Body of pancreas (tissue), 4 donors: ENCODE results near the gene ATP1A1. TPM values are rescaled to one million over a fixed set of nuclear protein-coding genes. Genes with fewer than 3 reads are reported as not detected.

Source experiments
- ATAC-seq: fragments of 150-250 bp; one replicate; pipeline ENCODE4 v1.9.1; 2016
- DNase-seq, 4 donors: peaks; one replicate each; pipeline ENCODE4 v3.0.0-alpha.2; 2019
- H3K27ac ChIP-seq, 4 donors: fragments of 200-600 bp; sonication (generic); 1 replicate in 3 of 4; 2 replicates in 1 of 4; pipeline versions ENCODE4 v1.5.1 to v1.6.1; 2016 to 2019; ENCODE audit warnings: mild to moderate bottlenecking in 1 of 4, mixed read lengths in 1 of 4, moderate library complexity in 1 of 4
- H3K27me3 ChIP-seq, 2 donors: fragments of 200-600 bp; sonication (generic); one replicate each; pipeline ENCODE4 v1.6.0; 2016; ENCODE audit warnings: mild to moderate bottlenecking in 1 of 2
- H3K36me3 ChIP-seq, 2 donors: fragments of 200-600 bp; sonication (generic); replicated peaks in 1 of 2; 2 replicates each; pipeline ENCODE4 v1.5.1; 2016; ENCODE audit warnings: low read depth in 2 of 2; ENCODE audit not compliant: insufficient read depth in 1 of 2
- H3K4me1 ChIP-seq: fragments of 200-600 bp; sonication (generic); one replicate; pipeline ENCODE4 v1.6.0; 2016
- H3K4me3 ChIP-seq, 2 donors: fragments of 200-600 bp; sonication (generic); 1 replicate in 1 of 2; 2 replicates in 1 of 2; pipeline ENCODE4 v1.5.1; 2016 to 2019
- H3K9me3 ChIP-seq, 3 donors: fragments of 200-600 bp; sonication (generic); 1 replicate in 2 of 3; 2 replicates in 1 of 3; pipeline ENCODE4 v1.5.1; 2016
- POLR2A ChIP-seq, 3 donors: fragments of 450-650 bp; IDR thresholded peaks; one replicate each; pipeline ENCODE4 v1.6.1; 2016; ENCODE audit warnings: antibody characterized with exemption in 3 of 3, mild to moderate bottlenecking in 2 of 3
- WGBS, 2 donors: methylation state at CpG; one replicate each; pipeline ENCODE4 v1.1.5; 2017; 5-methylcytosine and 5-hydroxymethylcytosine counted together
- intact Hi-C: fragments of 100-400 bp; cut with DNase I; formaldehyde crosslinking; loops from one replicate; pipeline ENCODE4 v1.15.1; 2023
- total RNA-seq, 2 donors: library from RNA; depleted of rRNA; stranded (reverse); fragments of >200 nt; gene quantifications; one replicate each; pipeline ENCODE4 v1.1.0, GENCODE V29; 2016
- TF ChIP-seq, protein P1 (sequence below), 7 experiments: fragments of 450-650 bp in 4 of 7; fragments of 200-600 bp in 3 of 7; sonication (generic) in 3 of 7; IDR thresholded peaks; one replicate each; pipeline ENCODE4 v1.5.1; 2016 to 2019; ENCODE audit warnings: antibody characterized with exemption in 7 of 7

The ATP1A1 gene
- 100 to 1,000 TPM; 423 to 593 TPM for total RNA-seq

- TF ChIP-seq, protein P1, sequence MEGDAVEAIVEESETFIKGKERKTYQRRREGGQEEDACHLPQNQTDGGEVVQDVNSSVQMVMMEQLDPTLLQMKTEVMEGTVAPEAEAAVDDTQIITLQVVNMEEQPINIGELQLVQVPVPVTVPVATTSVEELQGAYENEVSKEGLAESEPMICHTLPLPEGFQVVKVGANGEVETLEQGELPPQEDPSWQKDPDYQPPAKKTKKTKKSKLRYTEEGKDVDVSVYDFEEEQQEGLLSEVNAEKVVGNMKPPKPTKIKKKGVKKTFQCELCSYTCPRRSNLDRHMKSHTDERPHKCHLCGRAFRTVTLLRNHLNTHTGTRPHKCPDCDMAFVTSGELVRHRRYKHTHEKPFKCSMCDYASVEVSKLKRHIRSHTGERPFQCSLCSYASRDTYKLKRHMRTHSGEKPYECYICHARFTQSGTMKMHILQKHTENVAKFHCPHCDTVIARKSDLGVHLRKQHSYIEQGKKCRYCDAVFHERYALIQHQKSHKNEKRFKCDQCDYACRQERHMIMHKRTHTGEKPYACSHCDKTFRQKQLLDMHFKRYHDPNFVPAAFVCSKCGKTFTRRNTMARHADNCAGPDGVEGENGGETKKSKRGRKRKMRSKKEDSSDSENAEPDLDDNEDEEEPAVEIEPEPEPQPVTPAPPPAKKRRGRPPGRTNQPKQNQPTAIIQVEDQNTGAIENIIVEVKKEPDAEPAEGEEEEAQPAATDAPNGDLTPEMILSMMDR (IDR thresholded peaks at IDR 0.05), result peak in 4 of 7 experiments; percentile 27 to 43 (median 30)
- peak; percentile 90 to 96 (median 95) for TF ChIP-seq POLR2A (IDR thresholded peaks at IDR 0.05)
- intact Hi-C loops, result no loop called here
- H3K36me3 ChIP-seq, result no peaks in the 10 kb centered on the region
- H3K9me3 ChIP-seq, result no peaks in the 10 kb centered on the region
- H3K4me3 ChIP-seq, result peak within 1 kb of the TSS; percentile 88 to 90
- no peaks in the 10 kb centered on the region for H3K27me3 ChIP-seq
- peaks cover 50% of the 10 kb centered on the region for H3K4me1 ChIP-seq
- H3K27ac ChIP-seq, result peak within 1 kb of the TSS; percentile 89 to 98 (median 92)
- 1 to 3% methylated on average over 7 to 75 of the region's 78 CpGs for WGBS, 2 donors
- peak; percentile 99 for DNase-seq
- ATAC-seq, result peak; percentile 85
These were observed at the start of gene ATP1A1 for GRCh38 chr1:116372651-116373430. Gene ATP1A1 (plus strand): TSS chr1:116373244. CDS start chr1:116373512, 268 bp downstream.

GRCh38 chr1:116323491-116323890 is 49.6 kb upstream of the ATP1A1 start:
- H3K4me1 ChIP-seq, result peaks cover 74% of the 10 kb centered on the region
- H3K4me3 ChIP-seq, result no peak overlapping the region
- H3K36me3 ChIP-seq, result no peaks in the 10 kb centered on the region
- ATAC-seq (no peak), DNase-seq (no peak)
- no peaks in the 10 kb centered on the region for H3K9me3 ChIP-seq
- TF ChIP-seq, protein P1 (IDR thresholded peaks at IDR 0.05), result no peak
- WGBS, 2 donors, result 36 to 37% methylated on average over 2 of the region's 2 CpGs
- H3K27me3 ChIP-seq, result no peaks in the 10 kb centered on the region
- peak overlapping the region in 3 of 4 donors; percentile 71 to 80 (median 71) for H3K27ac ChIP-seq
- intact Hi-C loops, result no loop called here

DNA sequence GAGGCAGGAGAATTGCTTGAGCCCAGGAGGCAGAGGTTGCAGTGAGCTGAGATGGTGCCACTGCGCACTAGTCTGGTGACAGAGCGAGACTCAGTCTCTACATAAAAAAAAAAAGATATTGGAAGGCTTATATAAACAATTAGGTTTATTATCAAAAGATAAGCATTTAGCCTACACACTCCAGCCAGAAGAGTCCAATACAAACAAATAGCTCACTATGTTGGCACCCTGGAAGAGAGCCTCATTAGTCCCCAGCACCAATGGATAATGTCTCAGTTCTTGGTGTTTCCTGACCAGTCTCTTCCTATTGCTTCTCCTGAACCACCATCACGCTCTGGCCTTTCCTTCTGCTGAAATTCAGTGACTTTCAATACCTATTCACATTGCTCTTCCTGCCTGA is 48.6 kb upstream of the ATP1A1 start:
- Histone ChIP-seq H3K27me3 (no peaks in the 10 kb centered on the region), H3K27ac (peak overlapping the region in 3 of 4 donors; percentile 63 to 80 (median 73)), H3K4me3 (no peak overlapping the region), H3K9me3 (no peaks in the 10 kb centered on the region), H3K36me3 (no peaks in the 10 kb centered on the region), H3K4me1 (peaks cover 74% of the 10 kb centered on the region)
- intact Hi-C loops, result no loop called here
- WGBS, 2 donors, result 16 to 20% methylated on average over 3 of the region's 3 CpGs
- DNase-seq, result peak in 2 of 4 donors; percentile 16 to 34
- peak; percentile 27 for ATAC-seq
- TF ChIP-seq, protein P1 (IDR thresholded peaks at IDR 0.05), result no peak
- TF ChIP-seq POLR2A (IDR thresholded peaks at IDR 0.05), result no peak

- Histone ChIP-seq H3K27me3 (no peaks in the 10 kb centered on the region), H3K27ac (peak overlapping the region in 3 of 4 donors; percentile 63 to 80 (median 73)), H3K4me3 (no peak overlapping the region), H3K4me1 (peaks cover 78% of the 10 kb centered on the region), H3K9me3 (no peaks in the 10 kb centered on the region), H3K36me3 (no peaks in the 10 kb centered on the region)
- TF ChIP-seq POLR2A (IDR thresholded peaks at IDR 0.05), result no peak
- TF ChIP-seq, protein P1 (IDR thresholded peaks at IDR 0.05), result no peak
- intact Hi-C loops, result no loop called here
- ATAC-seq (no peak), DNase-seq (no peak)
- 56 to 58% methylated on average over 2 of the region's 2 CpGs for WGBS, 2 donors
These were observed 47.9 kb upstream of the ATP1A1 start for GRCh38 chr1:116325104-116325503.
